Neural cell (in vitro differentiated cells): ENCODE measurements around the gene HOXA1. TPM values are rescaled to one million over a fixed set of nuclear protein-coding genes. Genes with fewer than 3 reads are reported as not detected.

Source experiments
- H2AFZ ChIP-seq: fragments of 200-600, 300-800 bp; sonication (generic), shearing (Covaris generic); 2 replicates; pipeline ENCODE4 v1.6.0; 2014; ENCODE audit warnings: low read depth, mild to moderate bottlenecking, antibody characterized with exemption, low read length, moderate library complexity
- H3F3A ChIP-seq: fragments of 200-600 bp; shearing (Covaris generic); 2 replicates; pipeline ENCODE4 v1.6.1; 2016; ENCODE audit warnings: mild to moderate bottlenecking, moderate library complexity, mixed read lengths, antibody characterized with exemption, low read length; ENCODE audit not compliant: insufficient read depth, poor library complexity, severe bottlenecking
- H3K27ac ChIP-seq: fragments of 200-600, 300-800 bp; sonication (generic), shearing (Covaris generic); 2 replicates; pipeline ENCODE4 v1.5.1; 2014; ENCODE audit warnings: mild to moderate bottlenecking, low read length, moderate library complexity
- H3K27me3 ChIP-seq: fragments of 300-800, 200-600 bp; sonication (generic), shearing (Covaris generic); 2 replicates; pipeline ENCODE4 v1.6.0; 2014; ENCODE audit warnings: mild to moderate bottlenecking, low read depth, low read length, moderate library complexity; ENCODE audit not compliant: insufficient read depth
- H3K36me3 ChIP-seq: fragments of 300-800, 200-600 bp; sonication (generic), shearing (Covaris generic); 2 replicates; pipeline ENCODE4 v1.5.1; 2014; ENCODE audit warnings: mild to moderate bottlenecking, antibody characterized with exemption, low read length, moderate library complexity; ENCODE audit not compliant: insufficient read depth
- H3K4me2 ChIP-seq: fragments of 300-800, 200-600 bp; sonication (generic), shearing (Covaris generic); 2 replicates; pipeline ENCODE4 v1.6.0; 2014; ENCODE audit warnings: mild to moderate bottlenecking, low read length
- H3K4me3 ChIP-seq: fragments of 300-800, 200-600 bp; sonication (generic), shearing (Covaris generic); 2 replicates; pipeline ENCODE4 v1.5.1; 2014; ENCODE audit warnings: mild to moderate bottlenecking, low read length, moderate library complexity
- H3K79me2 ChIP-seq: fragments of 200-600 bp; shearing (Covaris generic); replicated peaks from 2 replicates; pipeline ENCODE4 v1.6.0; 2014; ENCODE audit warnings: mild to moderate bottlenecking, low read length, moderate library complexity; ENCODE audit not compliant: insufficient read depth
- H3K9ac ChIP-seq: fragments of 300-800, 200-600 bp; sonication (generic), shearing (Covaris generic); 2 replicates; pipeline ENCODE4 v1.6.1; 2016; ENCODE audit warnings: mild to moderate bottlenecking, low read length, mixed read lengths
- H3K9me2 ChIP-seq: fragments of 200-600 bp; shearing (Covaris generic); 2 replicates; pipeline ENCODE4 v1.6.1; 2016; ENCODE audit warnings: mild to moderate bottlenecking, low read length, mixed read lengths; ENCODE audit not compliant: insufficient read depth
- H3K9me3 ChIP-seq: fragments of 200-600, 300-800 bp; sonication (generic), shearing (Covaris generic); 2 replicates; pipeline ENCODE4 v1.6.1; 2016; ENCODE audit warnings: mild to moderate bottlenecking, mixed run types, low read length, moderate library complexity, mixed read lengths
- H4K20me1 ChIP-seq: fragments of 200-600 bp; shearing (Covaris generic); 2 replicates; pipeline ENCODE4 v1.6.1; 2016; ENCODE audit warnings: mild to moderate bottlenecking, mixed run types; ENCODE audit not compliant: insufficient read depth
- EP300 ChIP-seq: fragments of 450-650 bp; conservative IDR thresholded peaks from 2 replicates; pipeline ENCODE4 v1.6.1; 2014; ENCODE audit warnings: antibody characterized with exemption, mild to moderate bottlenecking, moderate library complexity; ENCODE audit not compliant: poor library complexity, severe bottlenecking
- EZH2 ChIP-seq: fragments of 200-600, 300-800 bp; shearing (Covaris generic), sonication (generic); IDR thresholded peaks from 2 replicates; pipeline ENCODE4 v1.6.1; 2014; ENCODE audit warnings: antibody characterized with exemption, low read length, borderline replicate concordance, mild to moderate bottlenecking; ENCODE audit not compliant: insufficient read depth, poor library complexity, severe bottlenecking
- MXI1 ChIP-seq: fragments of 450-650 bp; conservative IDR thresholded peaks from 2 replicates; pipeline ENCODE4 v1.6.1; 2014; ENCODE audit warnings: antibody characterized with exemption, mild to moderate bottlenecking; ENCODE audit not compliant: poor library complexity, severe bottlenecking
- POLR2AphosphoS5 ChIP-seq: IDR thresholded peaks from 2 replicates; pipeline ENCODE4 v1.6.1; 2012
- RAD21 ChIP-seq: fragments of 450-650 bp; conservative IDR thresholded peaks from 2 replicates; pipeline ENCODE4 v1.6.1; 2014; ENCODE audit warnings: antibody characterized with exemption, mild to moderate bottlenecking, moderate library complexity
- SMC3 ChIP-seq: fragments of 450-650 bp; conservative IDR thresholded peaks from 2 replicates; pipeline ENCODE4 v1.6.1; 2014; ENCODE audit warnings: antibody characterized with exemption, mild to moderate bottlenecking, moderate library complexity; ENCODE audit not compliant: poor library complexity
- TAF1 ChIP-seq: IDR thresholded peaks from 2 replicates; pipeline ENCODE4 v1.6.1; 2012; ENCODE audit warnings: low read depth
- polyA plus RNA-seq: library from polyadenylated mRNA; depleted of rRNA; stranded (reverse); fragments of >200 nt; gene quantifications from 2 replicates; pipeline ENCODE4 v1.2.3, GENCODE V29; 2014
- TF ChIP-seq, protein P1 (sequence below): fragments of 450-650 bp; IDR thresholded peaks from 2 replicates; pipeline ENCODE4 v1.5.1; 2014; ENCODE audit warnings: antibody characterized with exemption, mild to moderate bottlenecking, moderate library complexity; ENCODE audit not compliant: poor library complexity, severe bottlenecking
- TF ChIP-seq, protein P2 (sequence below): IDR thresholded peaks from 2 replicates; pipeline ENCODE4 v1.6.1; 2012; ENCODE audit warnings: borderline replicate concordance

The HOXA1 gene
- polyA plus RNA-seq, 1 donor from 2014 or later: not detected

DNA sequence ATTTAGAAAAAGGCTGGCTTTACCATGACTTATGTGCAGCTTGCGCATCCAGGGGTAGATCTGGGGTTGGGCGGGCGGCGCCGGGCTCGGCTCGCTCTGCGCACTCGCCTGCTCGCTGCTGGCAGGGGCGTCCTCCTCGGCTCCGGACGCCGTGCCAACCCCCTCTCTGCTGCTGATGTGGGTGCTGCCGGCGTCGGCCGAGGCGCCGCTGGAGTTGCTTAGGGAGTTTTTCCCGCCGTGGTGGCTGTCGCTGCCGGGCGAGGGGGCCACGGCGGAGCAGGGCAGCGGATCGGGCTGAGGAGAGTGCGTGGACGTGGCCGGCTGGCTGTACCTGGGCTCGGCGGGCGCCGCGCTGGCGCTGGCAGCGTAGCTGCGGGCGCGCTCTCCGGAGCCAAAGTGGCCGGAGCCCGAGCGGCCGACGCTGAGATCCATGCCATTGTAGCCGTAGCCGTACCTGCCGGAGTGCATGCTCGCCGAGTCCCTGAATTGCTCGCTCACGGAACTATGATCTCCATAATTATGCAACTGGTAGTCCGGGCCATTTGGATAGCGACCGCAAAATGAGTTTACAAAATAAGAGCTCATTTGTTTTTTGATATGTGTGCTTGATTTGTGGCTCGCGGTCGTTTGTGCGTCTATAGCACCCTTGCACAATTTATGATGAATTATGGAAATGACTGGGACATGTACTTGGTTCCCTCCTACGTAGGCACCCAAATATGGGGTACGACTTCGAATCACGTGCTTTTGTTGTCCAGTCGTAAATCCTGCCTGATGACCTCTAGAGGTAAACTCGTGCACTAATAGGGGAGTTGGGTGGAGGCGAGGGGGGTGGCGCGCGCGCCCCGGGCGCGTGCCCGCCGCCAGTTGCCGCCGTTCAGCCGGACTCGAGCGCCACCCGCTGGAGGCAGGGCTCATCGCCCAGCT, 47.5 kb upstream of the HOXA1 start, which contains the start of gene HOXA5:
Gene HOXA5, minus strand, starts transcription at position 659 of the 927 bp plus-strand sequence. Its CDS starts 74 bp downstream, at position 585.
- H3K9ac ChIP-seq: no peak within 1 kb of the TSS
- no peaks in the 10 kb centered on the region for H3F3A ChIP-seq
- TF ChIP-seq, protein P1, sequence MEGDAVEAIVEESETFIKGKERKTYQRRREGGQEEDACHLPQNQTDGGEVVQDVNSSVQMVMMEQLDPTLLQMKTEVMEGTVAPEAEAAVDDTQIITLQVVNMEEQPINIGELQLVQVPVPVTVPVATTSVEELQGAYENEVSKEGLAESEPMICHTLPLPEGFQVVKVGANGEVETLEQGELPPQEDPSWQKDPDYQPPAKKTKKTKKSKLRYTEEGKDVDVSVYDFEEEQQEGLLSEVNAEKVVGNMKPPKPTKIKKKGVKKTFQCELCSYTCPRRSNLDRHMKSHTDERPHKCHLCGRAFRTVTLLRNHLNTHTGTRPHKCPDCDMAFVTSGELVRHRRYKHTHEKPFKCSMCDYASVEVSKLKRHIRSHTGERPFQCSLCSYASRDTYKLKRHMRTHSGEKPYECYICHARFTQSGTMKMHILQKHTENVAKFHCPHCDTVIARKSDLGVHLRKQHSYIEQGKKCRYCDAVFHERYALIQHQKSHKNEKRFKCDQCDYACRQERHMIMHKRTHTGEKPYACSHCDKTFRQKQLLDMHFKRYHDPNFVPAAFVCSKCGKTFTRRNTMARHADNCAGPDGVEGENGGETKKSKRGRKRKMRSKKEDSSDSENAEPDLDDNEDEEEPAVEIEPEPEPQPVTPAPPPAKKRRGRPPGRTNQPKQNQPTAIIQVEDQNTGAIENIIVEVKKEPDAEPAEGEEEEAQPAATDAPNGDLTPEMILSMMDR: peak; percentile 48
- TF ChIP-seq POLR2AphosphoS5 (no peak), TAF1 (no peak), SMC3 (peak; percentile 23), EP300 (no peak), MXI1 (no peak), EZH2 (peak; percentile 34), RAD21 (peak; percentile 20)
- TF ChIP-seq, protein P2, sequence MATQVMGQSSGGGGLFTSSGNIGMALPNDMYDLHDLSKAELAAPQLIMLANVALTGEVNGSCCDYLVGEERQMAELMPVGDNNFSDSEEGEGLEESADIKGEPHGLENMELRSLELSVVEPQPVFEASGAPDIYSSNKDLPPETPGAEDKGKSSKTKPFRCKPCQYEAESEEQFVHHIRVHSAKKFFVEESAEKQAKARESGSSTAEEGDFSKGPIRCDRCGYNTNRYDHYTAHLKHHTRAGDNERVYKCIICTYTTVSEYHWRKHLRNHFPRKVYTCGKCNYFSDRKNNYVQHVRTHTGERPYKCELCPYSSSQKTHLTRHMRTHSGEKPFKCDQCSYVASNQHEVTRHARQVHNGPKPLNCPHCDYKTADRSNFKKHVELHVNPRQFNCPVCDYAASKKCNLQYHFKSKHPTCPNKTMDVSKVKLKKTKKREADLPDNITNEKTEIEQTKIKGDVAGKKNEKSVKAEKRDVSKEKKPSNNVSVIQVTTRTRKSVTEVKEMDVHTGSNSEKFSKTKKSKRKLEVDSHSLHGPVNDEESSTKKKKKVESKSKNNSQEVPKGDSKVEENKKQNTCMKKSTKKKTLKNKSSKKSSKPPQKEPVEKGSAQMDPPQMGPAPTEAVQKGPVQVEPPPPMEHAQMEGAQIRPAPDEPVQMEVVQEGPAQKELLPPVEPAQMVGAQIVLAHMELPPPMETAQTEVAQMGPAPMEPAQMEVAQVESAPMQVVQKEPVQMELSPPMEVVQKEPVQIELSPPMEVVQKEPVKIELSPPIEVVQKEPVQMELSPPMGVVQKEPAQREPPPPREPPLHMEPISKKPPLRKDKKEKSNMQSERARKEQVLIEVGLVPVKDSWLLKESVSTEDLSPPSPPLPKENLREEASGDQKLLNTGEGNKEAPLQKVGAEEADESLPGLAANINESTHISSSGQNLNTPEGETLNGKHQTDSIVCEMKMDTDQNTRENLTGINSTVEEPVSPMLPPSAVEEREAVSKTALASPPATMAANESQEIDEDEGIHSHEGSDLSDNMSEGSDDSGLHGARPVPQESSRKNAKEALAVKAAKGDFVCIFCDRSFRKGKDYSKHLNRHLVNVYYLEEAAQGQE: no peak
- no peaks in the 10 kb centered on the region for H3K79me2 ChIP-seq
- H3K9me3 ChIP-seq: peaks cover 40% of the 10 kb centered on the region
- peak within 1 kb of the TSS; percentile 59 for H3K4me3 ChIP-seq
- H3K27me3 ChIP-seq: peaks cover 100% of the 10 kb centered on the region
- no peak within 1 kb of the TSS for H3K27ac ChIP-seq
- H3K36me3 ChIP-seq: no peaks in the 10 kb centered on the region
- no peaks in the 10 kb centered on the region for H4K20me1 ChIP-seq
- no peak within 1 kb of the TSS for H3K4me2 ChIP-seq
- no peaks in the 10 kb centered on the region for H3K9me2 ChIP-seq
- no peak within 1 kb of the TSS for H2AFZ ChIP-seq

DNA sequence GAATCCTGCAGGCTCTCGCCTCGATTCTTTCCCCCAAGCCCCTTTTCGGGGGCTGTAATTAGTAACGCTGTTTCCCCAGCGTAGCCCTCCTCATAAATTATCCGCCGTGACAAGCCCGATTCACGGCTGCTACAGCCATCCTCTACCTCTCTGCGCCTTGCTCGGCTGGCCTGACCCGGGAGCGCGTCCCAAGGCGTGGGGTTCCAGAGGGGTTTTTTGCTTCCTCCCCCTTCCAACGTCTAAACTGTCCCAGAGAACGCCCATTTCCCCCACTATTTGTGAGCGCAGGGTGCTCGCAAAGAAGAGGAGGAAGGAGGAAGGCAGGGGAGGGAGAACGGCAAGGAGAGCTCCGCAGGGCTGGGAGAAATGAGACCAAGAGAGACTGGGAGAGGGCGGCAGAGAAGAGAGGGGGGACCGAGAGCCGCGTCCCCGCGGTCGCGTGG, 46.8 kb upstream of the HOXA1 start:
- Histone ChIP-seq H3K9me2 (no peaks in the 10 kb centered on the region), H3K9me3 (peaks cover 40% of the 10 kb centered on the region), H3F3A (no peaks in the 10 kb centered on the region), H3K36me3 (no peaks in the 10 kb centered on the region), H3K4me2 (no peak overlapping the region), H3K27ac (no peak overlapping the region), H3K9ac (no peak overlapping the region), H2AFZ (no peak overlapping the region), H4K20me1 (no peaks in the 10 kb centered on the region), H3K79me2 (no peaks in the 10 kb centered on the region), H3K4me3 (peak overlapping the region; percentile 59), H3K27me3 (peaks cover 100% of the 10 kb centered on the region)
- TF ChIP-seq SMC3: no peak
- peak; percentile 71 for TF ChIP-seq EZH2
